Naive thymus-derived CD8-positive, alpha-beta T cell (primary cell): ENCODE data around the gene PPP1R18. TPM values are rescaled to one million over a fixed set of nuclear protein-coding genes. Genes with fewer than 3 reads are reported as not detected.

Source experiments
- ATAC-seq, 2 donors: fragments of 150-1000 bp; cut with Tn5 transposase in 1 of 2; sonication (Bioruptor Pico), chemical (Tn5 transposase) in 1 of 2; 1 replicate in 1 of 2; 2 replicates in 1 of 2; pipeline ENCODE4 v1.10.0; 2021; ENCODE audit warnings: mild to moderate bottlenecking in 2 of 2, moderate library complexity in 2 of 2
- POLR2A ChIA-PET: fragments of 350-600 bp; sonication (Branson Sonifier 250); formaldehyde crosslinking; loops from one replicate; lab custom pipeline; 2021; ENCODE audit warnings: antibody characterized with exemption; lab: Charles Lee
- DNase-seq, 10 donors: peaks; one replicate each; pipeline versions ENCODE4 v3.0.0 to v3.0.0-alpha.2; 2020 to 2022
- H3K27ac Mint-ChIP-seq, 10 donors: one replicate each; pipeline ENCODE4 v1.8.0; 2020 to 2022; ENCODE audit warnings: mild to moderate bottlenecking in 10 of 10, mixed read lengths in 10 of 10, moderate library complexity in 4 of 10, inconsistent platforms in 1 of 10
- H3K27me3 Mint-ChIP-seq, 5 donors: one replicate each; pipeline ENCODE4 v1.8.0; 2021 to 2022; ENCODE audit warnings: mixed read lengths in 5 of 5
- H3K36me3 Mint-ChIP-seq, 3 donors: one replicate each; pipeline ENCODE4 v1.8.0; 2020 to 2022; ENCODE audit warnings: mixed read lengths in 3 of 3, mild to moderate bottlenecking in 2 of 3, inconsistent platforms in 1 of 3
- H3K4me1 Mint-ChIP-seq, 4 donors: one replicate each; pipeline ENCODE4 v1.8.0; 2021 to 2022; ENCODE audit warnings: mixed read lengths in 4 of 4
- H3K4me3 Mint-ChIP-seq, 10 donors: one replicate each; pipeline ENCODE4 v1.8.0; 2020 to 2022; ENCODE audit warnings: mild to moderate bottlenecking in 10 of 10, mixed read lengths in 10 of 10, moderate library complexity in 6 of 10, inconsistent platforms in 1 of 10
- H3K9me3 Mint-ChIP-seq, 9 donors: one replicate each; pipeline ENCODE4 v1.8.0; 2020 to 2022; ENCODE audit warnings: mixed read lengths in 9 of 9, mild to moderate bottlenecking in 3 of 9, inconsistent platforms in 1 of 9, moderate library complexity in 1 of 9
- polyA plus RNA-seq, 3 donors: library from polyadenylated mRNA; unstranded; fragments of 300-500 nt; fragmentation: Illumina TruSeq; gene quantifications; one replicate each; pipeline ENCODE4 v1.2.3, GENCODE V29; 2021
- total RNA-seq, 8 experiments: library from RNA in 2 of 8; stranded (reverse) in 2 of 8; gene quantifications; one replicate each; pipeline ENCODE4 v1.2.3 and lab custom pipeline; 2021 to 2026

The PPP1R18 gene
- total RNA-seq = 10 to 100 TPM; 79.0 to 82.0 TPM
- 10 to 100 TPM; 79.8 to 98.6 (median 95.7) TPM for polyA plus RNA-seq
- total RNA-seq (lab: John Stamatoyannopoulos, UW) = 49.7 to 207 (median 147) reads per million in 6 experiments

- H3K36me3 Mint-ChIP-seq = peaks cover 7 to 8% (median 7%) of the 10 kb centered on the region in 3 donors
- peaks cover 45 to 68% (median 47%) of the 10 kb centered on the region in 4 donors for H3K4me1 Mint-ChIP-seq
- peak within 1 kb of the TSS; percentile 81 to 99 (median 98) for H3K27ac Mint-ChIP-seq
- DNase-seq (peak; percentile 52 to 86 (median 74)), ATAC-seq (peak; percentile 48 to 56)
- no peaks in the 10 kb centered on the region for H3K27me3 Mint-ChIP-seq
- peak within 1 kb of the TSS; percentile 94 to 100 (median 99) for H3K4me3 Mint-ChIP-seq
- no peaks in the 10 kb centered on the region for H3K9me3 Mint-ChIP-seq
- POLR2A ChIA-PET = interaction anchor here (1.1 to 15.2 kb wide), 3 partner anchors 10 to 71 kb away, joined by 4 to 594 read pairs (median 37); partner anchors contain the start of genes MDC1 and TUBB
Observed at GRCh38 chr6:30686009-30686907, at the start of gene PPP1R18. TSS of gene PPP1R18 (minus strand) at chr6:30686645. CDS start at chr6:30686018, 627 bp downstream.

GRCh38 chr6:30735668-30736314 lies 49.3 kb upstream of the PPP1R18 start:
- DNase-seq (no peak), ATAC-seq (peak; percentile 23 to 33)
- Mint-ChIP-seq H3K9me3 (no peaks in the 10 kb centered on the region), H3K27ac (peak overlapping the region; percentile 25 to 95 (median 86)), H3K27me3 (no peaks in the 10 kb centered on the region), H3K36me3 (peaks cover 0 to 40% (median 16%) of the 10 kb centered on the region in 3 donors), H3K4me3 (peak overlapping the region; percentile 62 to 93 (median 83)), H3K4me1 (peaks cover 40 to 72% (median 66%) of the 10 kb centered on the region in 4 donors)
- POLR2A ChIA-PET = interaction anchor here (1.0 to 3.0 kb wide), 10 partner anchors 11 to 121 kb away, joined by 3 to 17 read pairs (median 6); partner anchors contain the start of gene MDC1

GRCh38 chr6:30732237-30732943 lies 45.9 kb upstream of the PPP1R18 start:
- H3K27me3 Mint-ChIP-seq = no peaks in the 10 kb centered on the region
- H3K27ac Mint-ChIP-seq = peak overlapping the region in 4 of 10 donors; percentile 29 to 84 (median 62)

GRCh38 chr6:30730601-30731435 lies 44.4 kb upstream of the PPP1R18 start:
- POLR2A ChIA-PET = interaction anchor here (0.6 to 6.6 kb wide), 26 partner anchors 9 to 356 kb away, joined by 3 to 51 read pairs (median 4); partner anchors contain the start of genes ABCF1, DHX16, FLOT1 and IER3

More at GRCh38 chr6:30732237-30732943, 45.9 kb upstream of the PPP1R18 start:
- H3K36me3 Mint-ChIP-seq = peaks cover 0 to 35% (median 12%) of the 10 kb centered on the region in 3 donors
- POLR2A ChIA-PET = interaction anchor here (0.8 to 4.5 kb wide), 5 partner anchors 10 to 191 kb away, joined by 3 to 15 read pairs (median 4); partner anchors contain the start of genes DHX16 and FLOT1
- no peaks in the 10 kb centered on the region for H3K9me3 Mint-ChIP-seq
- ATAC-seq (no peak), DNase-seq (no peak)
- no peak overlapping the region for H3K4me3 Mint-ChIP-seq
- H3K4me1 Mint-ChIP-seq = peaks cover 32 to 55% (median 43%) of the 10 kb centered on the region in 4 donors

GRCh38 chr6:30727920-30728553 lies 41.6 kb upstream of the PPP1R18 start:
- Mint-ChIP-seq H3K36me3 (peaks cover 0 to 58% (median 14%) of the 10 kb centered on the region in 3 donors), H3K4me1 (peaks cover 23 to 58% (median 48%) of the 10 kb centered on the region in 4 donors), H3K27ac (peak overlapping the region in 9 of 10 donors; percentile 34 to 84 (median 80)), H3K27me3 (no peaks in the 10 kb centered on the region), H3K9me3 (no peaks in the 10 kb centered on the region), H3K4me3 (no peak overlapping the region)
- no peak for DNase-seq
- POLR2A ChIA-PET = interaction anchor here (0.5 to 6.6 kb wide), 10 partner anchors 47 to 1616 kb away, joined by 3 to 51 read pairs (median 4); partner anchors contain the start of gene DHX16
- ATAC-seq = no peak

More at GRCh38 chr6:30730601-30731435, 44.4 kb upstream of the PPP1R18 start:
- ATAC-seq (peak; percentile 98 to 99), DNase-seq (peak; percentile 66 to 90 (median 80))
- Mint-ChIP-seq H3K9me3 (no peaks in the 10 kb centered on the region), H3K27me3 (no peaks in the 10 kb centered on the region), H3K36me3 (peaks cover 0 to 41% (median 9%) of the 10 kb centered on the region in 3 donors), H3K4me3 (peak overlapping the region; percentile 14 to 77 (median 51)), H3K27ac (peak overlapping the region; percentile 47 to 81 (median 70)), H3K4me1 (peaks cover 21 to 47% (median 31%) of the 10 kb centered on the region in 4 donors)

GRCh38 chr6:30726506-30727413 lies 40.3 kb upstream of the PPP1R18 start:
- Mint-ChIP-seq H3K9me3 (no peaks in the 10 kb centered on the region), H3K4me3 (no peak overlapping the region), H3K27me3 (no peaks in the 10 kb centered on the region), H3K27ac (peak overlapping the region in 8 of 10 donors; percentile 52 to 84 (median 70)), H3K4me1 (peaks cover 27 to 67% (median 57%) of the 10 kb centered on the region in 4 donors), H3K36me3 (peaks cover 0 to 58% (median 15%) of the 10 kb centered on the region in 3 donors)
- ATAC-seq = no peak
- DNase-seq = no peak
- POLR2A ChIA-PET = interaction anchor here (0.6 to 6.6 kb wide), 7 partner anchors 14 to 210 kb away, joined by 3 to 51 read pairs (median 3); partner anchors contain the start of gene DHX16

GRCh38 chr6:30725713-30726505 lies 39.5 kb upstream of the PPP1R18 start:
- DNase-seq (no peak), ATAC-seq (no peak)
- Mint-ChIP-seq H3K4me1 (peaks cover 29 to 65% (median 57%) of the 10 kb centered on the region in 4 donors), H3K27me3 (no peaks in the 10 kb centered on the region), H3K27ac (peak overlapping the region in 9 of 10 donors; percentile 49 to 88 (median 82)), H3K9me3 (no peaks in the 10 kb centered on the region), H3K4me3 (no peak overlapping the region), H3K36me3 (peaks cover 0 to 61% (median 15%) of the 10 kb centered on the region in 3 donors)
- POLR2A ChIA-PET = interaction anchor here (0.7 to 6.6 kb wide), 5 partner anchors 15 to 155 kb away, joined by 3 to 51 read pairs (median 3); partner anchors contain the start of gene ABCF1

- DNase-seq (no peak), ATAC-seq (no peak)
- Mint-ChIP-seq H3K36me3 (peaks cover 0 to 57% (median 17%) of the 10 kb centered on the region in 3 donors), H3K4me3 (peak overlapping the region in 1 of 10 donors; percentile 3), H3K9me3 (no peaks in the 10 kb centered on the region), H3K27me3 (no peaks in the 10 kb centered on the region), H3K4me1 (peaks cover 23 to 56% (median 49%) of the 10 kb centered on the region in 4 donors), H3K27ac (peak overlapping the region in 9 of 10 donors; percentile 22 to 84 (median 76))
- POLR2A ChIA-PET = interaction anchor here (0.7 to 14.3 kb wide), 4 partner anchors 44 to 183 kb away, joined by 3 to 594 read pairs (median 27); partner anchors contain the start of genes ABCF1 and DHX16
Observed at GRCh38 chr6:30724906-30725667, 38.6 kb upstream of the PPP1R18 start.
